ENCODE data around the gene GRM1. TPM values are rescaled to one million over a fixed set of nuclear protein-coding genes. Genes with fewer than 3 reads are reported as not detected.

GRM1 gene
- total RNA-seq, 1 donor from 2014 or later = not detected

DNA sequence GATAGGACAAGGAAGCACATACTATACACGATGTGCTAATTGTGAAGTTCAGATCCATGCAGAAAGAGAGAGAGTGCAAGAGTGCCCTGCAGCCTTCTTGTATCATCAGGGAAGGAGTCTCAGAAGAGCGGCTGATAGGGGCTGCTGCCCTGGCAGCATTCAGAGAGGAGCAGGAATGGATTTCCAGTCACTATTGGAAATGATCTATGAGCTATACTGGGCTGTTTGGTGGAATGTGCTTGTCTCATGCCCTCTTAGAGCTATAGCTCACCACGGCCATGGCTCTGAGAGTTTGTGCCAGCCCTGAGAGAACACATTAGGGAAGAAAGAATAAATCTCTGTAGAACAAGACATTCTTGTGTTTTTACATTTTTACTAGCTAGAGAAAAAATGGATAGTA, 302.2 kb downstream of the GRM1 start:
- H3K36me3 ChIP-seq = no peaks in the 10 kb centered on the region

DNA sequence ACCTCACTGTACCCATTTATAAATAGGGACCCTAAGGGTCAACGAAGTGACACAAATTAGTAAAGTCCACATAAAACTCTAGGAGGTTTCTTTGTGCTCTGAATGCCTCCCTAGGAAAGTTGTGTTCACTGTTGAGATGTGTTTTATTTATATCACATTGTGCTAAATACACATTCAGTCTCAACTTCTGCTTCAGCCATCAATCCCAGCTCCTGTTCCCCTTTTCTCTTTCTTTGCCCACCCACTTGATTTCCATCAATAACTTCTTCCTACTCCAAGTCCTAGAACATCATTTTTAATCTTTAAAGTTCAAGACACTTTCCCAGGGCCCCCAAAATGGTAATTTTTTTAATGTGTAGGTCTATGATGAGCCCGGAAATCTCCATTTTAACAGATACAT, 306.5 kb downstream of the GRM1 start:
- DNase-seq (ENCODE audit: extremely low spot score in 2 of 2) = no peak
- TF ChIP-seq, protein P1, sequence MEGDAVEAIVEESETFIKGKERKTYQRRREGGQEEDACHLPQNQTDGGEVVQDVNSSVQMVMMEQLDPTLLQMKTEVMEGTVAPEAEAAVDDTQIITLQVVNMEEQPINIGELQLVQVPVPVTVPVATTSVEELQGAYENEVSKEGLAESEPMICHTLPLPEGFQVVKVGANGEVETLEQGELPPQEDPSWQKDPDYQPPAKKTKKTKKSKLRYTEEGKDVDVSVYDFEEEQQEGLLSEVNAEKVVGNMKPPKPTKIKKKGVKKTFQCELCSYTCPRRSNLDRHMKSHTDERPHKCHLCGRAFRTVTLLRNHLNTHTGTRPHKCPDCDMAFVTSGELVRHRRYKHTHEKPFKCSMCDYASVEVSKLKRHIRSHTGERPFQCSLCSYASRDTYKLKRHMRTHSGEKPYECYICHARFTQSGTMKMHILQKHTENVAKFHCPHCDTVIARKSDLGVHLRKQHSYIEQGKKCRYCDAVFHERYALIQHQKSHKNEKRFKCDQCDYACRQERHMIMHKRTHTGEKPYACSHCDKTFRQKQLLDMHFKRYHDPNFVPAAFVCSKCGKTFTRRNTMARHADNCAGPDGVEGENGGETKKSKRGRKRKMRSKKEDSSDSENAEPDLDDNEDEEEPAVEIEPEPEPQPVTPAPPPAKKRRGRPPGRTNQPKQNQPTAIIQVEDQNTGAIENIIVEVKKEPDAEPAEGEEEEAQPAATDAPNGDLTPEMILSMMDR (IDR thresholded peaks at IDR 0.05) = no peak
- no peak for TF ChIP-seq POLR2AphosphoS5 (IDR thresholded peaks at IDR 0.05; ENCODE audit: insufficient read depth in 1 of 2, low read depth in 1 of 2)
- no peak for TF ChIP-seq POLR2A (IDR thresholded peaks at IDR 0.05)
- no peaks in the 10 kb centered on the region for H3K36me3 ChIP-seq
- no peak overlapping the region for H3K4me3 ChIP-seq
- no peaks in the 10 kb centered on the region for H3K4me1 ChIP-seq
- H3K27ac ChIP-seq = no peak overlapping the region
- intact Hi-C loops (cut with DNase I) = no loop called here
- no peaks in the 10 kb centered on the region for H3K9me3 ChIP-seq
- no peaks in the 10 kb centered on the region for H3K27me3 ChIP-seq

More for the DNA sequence above, 302.2 kb downstream of the GRM1 start:
- Histone ChIP-seq H3K4me3 (no peak overlapping the region), H3K27ac (no peak overlapping the region), H3K9me3 (no peaks in the 10 kb centered on the region), H3K27me3 (no peaks in the 10 kb centered on the region), H3K4me1 (no peaks in the 10 kb centered on the region)
- DNase-seq (ENCODE audit: extremely low spot score in 2 of 2) = no peak
- no peak for TF ChIP-seq POLR2AphosphoS5 (IDR thresholded peaks at IDR 0.05; ENCODE audit: insufficient read depth in 1 of 2, low read depth in 1 of 2)
- TF ChIP-seq POLR2A (IDR thresholded peaks at IDR 0.05) = no peak
- TF ChIP-seq, protein P1 (IDR thresholded peaks at IDR 0.05) = no peak
- intact Hi-C loops (cut with DNase I) = no loop called here

DNA sequence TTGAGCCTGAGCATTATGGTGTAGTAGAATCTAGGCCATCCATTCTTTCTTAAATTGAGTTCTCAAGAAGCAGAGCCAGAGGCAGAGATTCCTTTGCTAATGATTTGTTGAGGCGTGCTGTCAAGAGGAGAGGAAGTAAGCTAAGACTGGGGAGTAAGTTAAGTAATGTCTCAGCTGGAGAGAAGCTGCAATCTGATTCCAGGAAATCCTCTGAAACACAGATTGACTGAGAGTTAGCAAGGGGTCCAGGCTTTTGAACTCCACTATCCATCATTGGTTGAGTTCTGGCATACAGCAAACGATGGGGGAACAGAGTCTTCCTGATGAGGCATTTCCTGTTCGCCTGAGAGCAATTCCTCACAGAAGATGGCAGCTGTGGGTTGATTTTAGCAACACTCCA, 307.3 kb downstream of the GRM1 start:
- intact Hi-C loops (cut with DNase I) = no loop called here
- no peaks in the 10 kb centered on the region for H3K9me3 ChIP-seq
- H3K4me1 ChIP-seq = no peaks in the 10 kb centered on the region
- TF ChIP-seq, protein P1 (IDR thresholded peaks at IDR 0.05) = no peak
- TF ChIP-seq POLR2A (IDR thresholded peaks at IDR 0.05) (no peak), POLR2AphosphoS5 (IDR thresholded peaks at IDR 0.05; ENCODE audit: insufficient read depth in 1 of 2, low read depth in 1 of 2) (no peak)
- no peak for DNase-seq (ENCODE audit: extremely low spot score in 2 of 2)
- no peak overlapping the region for H3K4me3 ChIP-seq
- H3K36me3 ChIP-seq = no peaks in the 10 kb centered on the region
- H3K27ac ChIP-seq = no peak overlapping the region
- no peaks in the 10 kb centered on the region for H3K27me3 ChIP-seq

DNA sequence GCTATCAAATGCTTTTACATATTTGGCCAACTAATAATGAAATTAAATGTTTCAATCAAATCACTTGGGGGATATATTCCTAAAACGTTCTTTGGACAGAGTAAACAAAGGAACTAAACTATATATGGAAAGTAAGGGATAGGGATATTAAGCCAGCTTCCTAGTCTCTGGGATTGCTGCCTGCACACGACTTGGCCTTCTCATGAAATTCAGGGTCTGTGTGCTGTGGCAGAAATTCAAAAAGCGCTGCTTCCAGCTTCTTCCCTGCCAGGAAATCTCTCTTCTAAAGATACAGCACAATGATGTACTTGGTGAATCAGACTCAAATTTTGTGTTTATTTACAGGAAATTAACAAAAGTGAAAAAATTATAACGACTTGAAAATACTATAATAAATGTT, 308.5 kb downstream of the GRM1 start:
- Histone ChIP-seq H3K9me3 (no peaks in the 10 kb centered on the region), H3K4me1 (no peaks in the 10 kb centered on the region), H3K27ac (no peak overlapping the region), H3K36me3 (no peaks in the 10 kb centered on the region), H3K4me3 (no peak overlapping the region), H3K27me3 (no peaks in the 10 kb centered on the region)
- TF ChIP-seq, protein P1 (IDR thresholded peaks at IDR 0.05) = no peak
- TF ChIP-seq POLR2A (IDR thresholded peaks at IDR 0.05) (no peak), POLR2AphosphoS5 (IDR thresholded peaks at IDR 0.05; ENCODE audit: insufficient read depth in 1 of 2, low read depth in 1 of 2) (no peak)
- intact Hi-C loops (cut with DNase I) = no loop called here
- no peak for DNase-seq (ENCODE audit: extremely low spot score in 2 of 2)

DNA sequence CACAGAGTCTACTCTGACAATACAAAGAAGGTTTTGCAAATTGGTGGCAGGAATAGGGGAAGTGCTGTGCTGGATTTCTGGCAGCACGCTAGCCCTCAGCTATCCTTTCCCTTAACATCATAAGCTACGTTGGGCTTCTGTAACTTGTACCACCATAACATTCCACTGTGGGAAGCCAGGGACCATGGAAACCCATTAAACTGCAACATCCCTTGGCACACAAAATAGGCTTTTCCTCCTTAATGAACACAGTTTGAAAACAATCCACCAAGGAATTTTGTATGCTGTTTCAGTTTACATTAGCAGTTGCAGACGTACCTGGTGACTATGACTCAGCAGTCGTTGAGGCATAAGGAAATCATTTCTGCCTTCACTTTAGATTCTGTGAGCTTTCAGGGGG, 310.9 kb downstream of the GRM1 start:
- Histone ChIP-seq H3K9me3 (no peaks in the 10 kb centered on the region), H3K36me3 (no peaks in the 10 kb centered on the region), H3K27ac (no peak overlapping the region), H3K27me3 (no peaks in the 10 kb centered on the region), H3K4me1 (no peaks in the 10 kb centered on the region), H3K4me3 (no peak overlapping the region)
- TF ChIP-seq POLR2AphosphoS5 (IDR thresholded peaks at IDR 0.05; ENCODE audit: insufficient read depth in 1 of 2, low read depth in 1 of 2) (no peak), POLR2A (IDR thresholded peaks at IDR 0.05) (no peak)
- TF ChIP-seq, protein P1 (IDR thresholded peaks at IDR 0.05) = no peak
- DNase-seq (ENCODE audit: extremely low spot score in 2 of 2) = no peak
- intact Hi-C loops (cut with DNase I) = no loop called here
